Esophagus (tissue), 2 donors: ENCODE measurements around the gene VIPR2. TPM values are rescaled to one million over a fixed set of nuclear protein-coding genes. Genes with fewer than 3 reads are reported as not detected.

Experiments
- H3K27ac ChIP-seq, 2 donors: one replicate each; pipeline ENCODE4 v1.5.1; 2013; ENCODE audit warnings: low read depth in 2 of 2, mild to moderate bottlenecking in 2 of 2, inconsistent platforms in 1 of 2, low read length in 1 of 2, moderate library complexity in 1 of 2
- H3K27me3 ChIP-seq, 2 donors: one replicate each; pipeline ENCODE4 v1.6.1; 2013; ENCODE audit warnings: low read length in 2 of 2, control low read depth in 1 of 2, mild to moderate bottlenecking in 1 of 2; ENCODE audit not compliant: insufficient read depth in 2 of 2, control insufficient read depth in 1 of 2
- H3K36me3 ChIP-seq, 2 donors: one replicate each; pipeline ENCODE4 v1.6.1; 2013; ENCODE audit warnings: low read length in 1 of 2; ENCODE audit not compliant: control insufficient read depth in 2 of 2, insufficient read depth in 2 of 2
- H3K4me1 ChIP-seq, 2 donors: one replicate each; pipeline ENCODE4 v1.6.1; 2013; ENCODE audit warnings: low read length in 1 of 2; ENCODE audit not compliant: control insufficient read depth in 2 of 2, insufficient read depth in 2 of 2
- H3K4me3 ChIP-seq, 2 donors: one replicate each; pipeline ENCODE4 v1.5.1; 2013; ENCODE audit warnings: low read length in 2 of 2, mild to moderate bottlenecking in 2 of 2, low read depth in 1 of 2, moderate library complexity in 1 of 2
- H3K9me3 ChIP-seq, 2 donors: one replicate each; pipeline ENCODE4 v1.6.1; 2013; ENCODE audit warnings: mild to moderate bottlenecking in 2 of 2, low read depth in 1 of 2, low read length in 1 of 2, moderate library complexity in 1 of 2; ENCODE audit not compliant: control insufficient read depth in 2 of 2, insufficient read depth in 1 of 2
- WGBS, 2 donors: extraction: QIAGEN DNeasy Blood & Tissue Kit; methylation state at CpG; one replicate each; pipeline ENCODE4 v1.1.7; 2013; 5-methylcytosine and 5-hydroxymethylcytosine counted together
- polyA plus RNA-seq, 2 donors: library from polyadenylated mRNA; stranded (reverse); fragments of 200-250 nt; gene quantifications; one replicate each; pipeline ENCODE4 v1.2.3, GENCODE V29; 2013
- donor health status: healthy with polysubstance abuse.
- donor health status: Bipolar disorder and iron deficiency.

VIPR2 gene
- polyA plus RNA-seq, 2 donors: 0.39 to 0.40 TPM

GRCh38 chr7:159033473-159033825, 111.2 kb downstream of the VIPR2 start:
- no peak overlapping the region for H3K27ac ChIP-seq
- 87 to 88% methylated on average over 5 of the region's 5 CpGs for WGBS, 2 donors
- H3K27me3 ChIP-seq: no peaks in the 10 kb centered on the region
- H3K36me3 ChIP-seq: no peaks in the 10 kb centered on the region
- no peaks in the 10 kb centered on the region for H3K4me1 ChIP-seq
- peaks cover 0 to 2% of the 10 kb centered on the region in 2 donors for H3K9me3 ChIP-seq
- H3K4me3 ChIP-seq: no peak overlapping the region

GRCh38 chr7:159032753-159033472, 111.8 kb downstream of the VIPR2 start:
- no peak overlapping the region for H3K27ac ChIP-seq

GRCh38 chr7:159032322-159032721, 112.3 kb downstream of the VIPR2 start:
- H3K36me3 ChIP-seq: no peaks in the 10 kb centered on the region
- peaks cover 0 to 2% of the 10 kb centered on the region in 2 donors for H3K9me3 ChIP-seq
- no peak overlapping the region for H3K4me3 ChIP-seq
- WGBS, 2 donors: 84 to 87% methylated on average over 14 of the region's 14 CpGs
- no peak overlapping the region for H3K27ac ChIP-seq
- peaks cover 0 to 2% of the 10 kb centered on the region in 2 donors for H3K4me1 ChIP-seq
- no peaks in the 10 kb centered on the region for H3K27me3 ChIP-seq

More at GRCh38 chr7:159032753-159033472, 111.8 kb downstream of the VIPR2 start:
- Histone ChIP-seq H3K36me3 (no peaks in the 10 kb centered on the region), H3K4me1 (peaks cover 0 to 2% of the 10 kb centered on the region in 2 donors), H3K9me3 (peaks cover 0 to 2% of the 10 kb centered on the region in 2 donors), H3K27me3 (no peaks in the 10 kb centered on the region), H3K4me3 (no peak overlapping the region)
- WGBS, 2 donors: 83 to 87% methylated on average over 13 of the region's 13 CpGs

- H3K4me3 ChIP-seq: no peak overlapping the region
- H3K27me3 ChIP-seq: no peaks in the 10 kb centered on the region
- WGBS, 2 donors: 93% methylated on average over 17 of the region's 17 CpGs
- peaks cover 0 to 1% of the 10 kb centered on the region in 2 donors for H3K9me3 ChIP-seq
- peak overlapping the region in 1 of 2 donors; percentile 44 for H3K27ac ChIP-seq
- peaks cover 0 to 2% of the 10 kb centered on the region in 2 donors for H3K4me1 ChIP-seq
- H3K36me3 ChIP-seq: no peaks in the 10 kb centered on the region
These were observed 112.9 kb downstream of the VIPR2 start for GRCh38 chr7:159031750-159032149.

GRCh38 chr7:159031135-159031701, 113.4 kb downstream of the VIPR2 start:
- no peaks in the 10 kb centered on the region for H3K36me3 ChIP-seq
- peak overlapping the region in 1 of 2 donors; percentile 41 for H3K4me3 ChIP-seq
- H3K9me3 ChIP-seq: no peaks in the 10 kb centered on the region
- no peaks in the 10 kb centered on the region for H3K27me3 ChIP-seq
- peaks cover 0 to 2% of the 10 kb centered on the region in 2 donors for H3K4me1 ChIP-seq
- peak overlapping the region in 1 of 2 donors; percentile 44 for H3K27ac ChIP-seq
- WGBS, 2 donors: 52 to 53% methylated on average over 31 of the region's 31 CpGs

- no peaks in the 10 kb centered on the region for H3K9me3 ChIP-seq
- peaks cover 0 to 2% of the 10 kb centered on the region in 2 donors for H3K4me1 ChIP-seq
- WGBS, 2 donors: 2 to 5% methylated on average over 59 of the region's 59 CpGs
- H3K4me3 ChIP-seq: peak overlapping the region; percentile 41 to 45
- peak overlapping the region; percentile 14 to 36 for H3K27ac ChIP-seq
- H3K27me3 ChIP-seq: no peaks in the 10 kb centered on the region
- H3K36me3 ChIP-seq: no peaks in the 10 kb centered on the region
These were observed 114.1 kb downstream of the VIPR2 start for GRCh38 chr7:159030490-159031134.

- no peak overlapping the region for H3K27ac ChIP-seq
- no peaks in the 10 kb centered on the region for H3K9me3 ChIP-seq
- H3K4me3 ChIP-seq: no peak overlapping the region
- no peaks in the 10 kb centered on the region for H3K27me3 ChIP-seq
- WGBS, 2 donors: 86 to 89% methylated on average over 26 of the region's 26 CpGs
- no peaks in the 10 kb centered on the region for H3K36me3 ChIP-seq
- peaks cover 0 to 6% of the 10 kb centered on the region in 2 donors for H3K4me1 ChIP-seq
These were observed 115.9 kb downstream of the VIPR2 start for GRCh38 chr7:159028508-159029401.

- WGBS, 2 donors: 55% methylated on average over 22 of the region's 22 CpGs
- H3K4me3 ChIP-seq: peak overlapping the region; percentile 34 to 40
- no peaks in the 10 kb centered on the region for H3K36me3 ChIP-seq
- H3K27ac ChIP-seq: peak overlapping the region in 1 of 2 donors; percentile 68
- peaks cover 0 to 7% of the 10 kb centered on the region in 2 donors for H3K4me1 ChIP-seq
- H3K9me3 ChIP-seq: no peaks in the 10 kb centered on the region
- no peaks in the 10 kb centered on the region for H3K27me3 ChIP-seq
These were observed 116.7 kb downstream of the VIPR2 start for GRCh38 chr7:159027789-159028507.
